SK-N-SH treated with all-trans-retinoic acid at 6 μM for 48 hours (cell line): ENCODE measurements around the gene TM7SF2.

Experiments
- ATAC-seq: fragments of 200-7000 bp; cut with Tn5 transposase; 3 replicates; pipeline ENCODE4 v1.9.1; 2020; ENCODE audit warnings: mild to moderate bottlenecking, moderate library complexity
- ARNTL ChIP-seq: fragments of 450-650 bp; formaldehyde crosslinking; IDR thresholded peaks from 2 replicates; pipeline ENCODE4 v1.5.0; 2020; ENCODE audit warnings: low read depth, mild to moderate bottlenecking, moderate library complexity, borderline replicate concordance
- BACH2 ChIP-seq: fragments of 250-450 bp; sonication (Bioruptor Pico); IDR thresholded peaks from 2 replicates; pipeline ENCODE4 v1.9.0; 2021; ENCODE audit warnings: mild to moderate bottlenecking, borderline replicate concordance
- CSDC2 ChIP-seq: fragments of 250-450 bp; sonication (Bioruptor Pico); IDR thresholded peaks from 2 replicates; pipeline ENCODE4 v1.5.0; 2020; ENCODE audit warnings: mild to moderate bottlenecking, moderate library complexity
- CSRNP3 ChIP-seq: fragments of 250-450 bp; sonication (Bioruptor Pico); IDR thresholded peaks from 2 replicates; pipeline ENCODE4 v1.5.1; 2021; ENCODE audit warnings: mild to moderate bottlenecking, moderate library complexity
- ESRRG ChIP-seq: fragments of 250-450 bp; sonication (Bioruptor Pico); IDR thresholded peaks from 2 replicates; pipeline ENCODE4 v1.6.1; 2021; ENCODE audit warnings: mild to moderate bottlenecking
- GLIS3 ChIP-seq: fragments of 250-450 bp; sonication (Bioruptor Pico); IDR thresholded peaks from 2 replicates; pipeline ENCODE4 v1.5.0; 2020; ENCODE audit warnings: mild to moderate bottlenecking, moderate library complexity
- ISL1 ChIP-seq: fragments of 250-450 bp; sonication (Bioruptor Pico); IDR thresholded peaks from 2 replicates; pipeline ENCODE4 v2.1.2; 2022; ENCODE audit warnings: mild to moderate bottlenecking, moderate library complexity
- OSR1 ChIP-seq: fragments of 250-450 bp; sonication (Bioruptor Pico); IDR thresholded peaks from 2 replicates; pipeline ENCODE4 v1.8.0; 2022; ENCODE audit warnings: moderate library complexity, mild to moderate bottlenecking, inconsistent platforms
- PPARA ChIP-seq: fragments of 250-450 bp; sonication (Bioruptor Pico); IDR thresholded peaks from 2 replicates; pipeline ENCODE4 v1.5.0; 2020; ENCODE audit warnings: mild to moderate bottlenecking, borderline replicate concordance
- RARB ChIP-seq: fragments of 250-450 bp; sonication (Bioruptor Pico); IDR thresholded peaks from 2 replicates; pipeline ENCODE4 v1.8.0; 2021; ENCODE audit warnings: mild to moderate bottlenecking, moderate library complexity
- SNAI2 ChIP-seq: fragments of 250-450 bp; sonication (Bioruptor Pico); IDR thresholded peaks from 2 replicates; pipeline ENCODE4 v1.5.0; 2020; ENCODE audit warnings: mild to moderate bottlenecking, moderate library complexity
- TCF4 ChIP-seq: fragments of 250-450 bp; sonication (Bioruptor Pico); IDR thresholded peaks from 2 replicates; pipeline ENCODE4 v1.8.0; 2021; ENCODE audit warnings: mild to moderate bottlenecking, moderate library complexity, borderline replicate concordance
- TOX ChIP-seq: fragments of 250-450 bp; sonication (Bioruptor Pico); IDR thresholded peaks from 2 replicates; pipeline ENCODE4 v1.8.0; 2021; ENCODE audit warnings: mild to moderate bottlenecking, moderate library complexity, borderline replicate concordance
- ZC3H10 ChIP-seq: fragments of 250-450 bp; sonication (Bioruptor Pico); IDR thresholded peaks from 2 replicates; pipeline ENCODE4 v1.5.1; 2021; ENCODE audit warnings: mild to moderate bottlenecking, moderate library complexity
- ZFP3 ChIP-seq: fragments of 250-450 bp; sonication (Bioruptor Pico); IDR thresholded peaks from 2 replicates; pipeline ENCODE4 v1.5.0; 2020; ENCODE audit warnings: mild to moderate bottlenecking, moderate library complexity
- ZFP30 ChIP-seq: fragments of 450-650 bp; formaldehyde crosslinking; IDR thresholded peaks from 2 replicates; pipeline ENCODE4 v1.5.0; 2022; ENCODE audit warnings: mild to moderate bottlenecking, moderate library complexity
- ZNF565 ChIP-seq: fragments of 450-650 bp; formaldehyde crosslinking; conservative IDR thresholded peaks from 2 replicates; pipeline ENCODE4 v1.5.0; 2020; ENCODE audit warnings: low read depth, mild to moderate bottlenecking, moderate library complexity
- ZNF70 ChIP-seq: fragments of 450-650 bp; formaldehyde crosslinking; IDR thresholded peaks from 2 replicates; pipeline ENCODE4 v1.5.0; 2020; ENCODE audit warnings: mild to moderate bottlenecking, moderate library complexity
- ZNF8 ChIP-seq: fragments of 450-650 bp; formaldehyde crosslinking; IDR thresholded peaks from 2 replicates; pipeline ENCODE4 v1.5.0; 2020; ENCODE audit warnings: mild to moderate bottlenecking, moderate library complexity
- TF ChIP-seq, protein P1 (sequence below): fragments of 250-450 bp; sonication (Bioruptor Pico); IDR thresholded peaks from 2 replicates; pipeline ENCODE4 v1.8.0; 2021; ENCODE audit warnings: low read depth, mild to moderate bottlenecking, moderate library complexity, borderline replicate concordance
- TF ChIP-seq, protein P2 (sequence below): fragments of 250-450 bp; sonication (Bioruptor Pico); IDR thresholded peaks from 2 replicates; pipeline ENCODE4 v1.8.0; 2020; ENCODE audit warnings: mild to moderate bottlenecking, moderate library complexity, borderline replicate concordance
- TF ChIP-seq, protein P3 (sequence below): fragments of 250-450 bp; sonication (Bioruptor Pico); IDR thresholded peaks from 2 replicates; pipeline ENCODE4 v1.5.1; 2020; ENCODE audit warnings: low read depth, mild to moderate bottlenecking, moderate library complexity

The TM7SF2 gene

DNA sequence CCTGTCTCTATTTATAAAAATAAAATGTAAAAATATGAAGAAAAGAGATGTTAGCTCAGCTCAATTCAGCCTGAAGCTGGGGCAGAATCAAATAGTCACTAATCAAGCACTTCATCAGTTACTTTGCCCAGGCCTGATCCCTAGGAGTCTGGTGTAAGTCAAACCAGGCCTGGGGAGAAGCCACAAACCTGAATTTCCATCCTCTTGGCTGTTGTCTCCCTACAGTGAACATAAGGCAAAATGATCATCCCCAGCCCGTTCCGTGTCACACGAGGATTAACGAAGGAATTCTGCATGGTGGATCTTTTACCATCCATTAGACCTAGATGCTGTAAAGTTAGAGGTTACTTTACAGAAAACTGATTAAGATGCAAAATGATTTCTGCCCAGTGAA is 46.8 kb upstream of the TM7SF2 start:
- TF ChIP-seq TCF4 (CRISPR knock-in tag) (no peak), CSRNP3 (CRISPR knock-in tag) (no peak), SNAI2 (CRISPR knock-in tag) (no peak), ZNF8 (CRISPR knock-in tag) (no peak), RARB (no peak), CSDC2 (CRISPR knock-in tag) (no peak), GLIS3 (CRISPR knock-in tag) (no peak), PPARA (CRISPR knock-in tag) (no peak), ZNF70 (CRISPR knock-in tag) (no peak), BACH2 (CRISPR knock-in tag) (no peak), OSR1 (CRISPR knock-in tag) (no peak), ZFP3 (CRISPR knock-in tag) (no peak)
- TF ChIP-seq, protein P1, sequence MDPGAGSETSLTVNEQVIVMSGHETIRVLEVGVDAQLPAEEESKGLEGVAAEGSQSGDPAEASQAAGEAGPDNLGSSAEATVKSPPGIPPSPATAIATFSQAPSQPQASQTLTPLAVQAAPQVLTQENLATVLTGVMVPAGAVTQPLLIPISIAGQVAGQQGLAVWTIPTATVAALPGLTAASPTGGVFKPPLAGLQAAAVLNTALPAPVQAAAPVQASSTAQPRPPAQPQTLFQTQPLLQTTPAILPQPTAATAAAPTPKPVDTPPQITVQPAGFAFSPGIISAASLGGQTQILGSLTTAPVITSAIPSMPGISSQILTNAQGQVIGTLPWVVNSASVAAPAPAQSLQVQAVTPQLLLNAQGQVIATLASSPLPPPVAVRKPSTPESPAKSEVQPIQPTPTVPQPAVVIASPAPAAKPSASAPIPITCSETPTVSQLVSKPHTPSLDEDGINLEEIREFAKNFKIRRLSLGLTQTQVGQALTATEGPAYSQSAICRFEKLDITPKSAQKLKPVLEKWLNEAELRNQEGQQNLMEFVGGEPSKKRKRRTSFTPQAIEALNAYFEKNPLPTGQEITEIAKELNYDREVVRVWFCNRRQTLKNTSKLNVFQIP = no peak
- no peak for ATAC-seq

GRCh38 chr11:65065851-65066250 is 45.8 kb upstream of the TM7SF2 start:
- TF ChIP-seq ZC3H10 (CRISPR knock-in tag) = no peak
- TF ChIP-seq ZNF8 (CRISPR knock-in tag) = no peak
- TF ChIP-seq ZFP3 (CRISPR knock-in tag) = no peak
- TF ChIP-seq, protein P2, sequence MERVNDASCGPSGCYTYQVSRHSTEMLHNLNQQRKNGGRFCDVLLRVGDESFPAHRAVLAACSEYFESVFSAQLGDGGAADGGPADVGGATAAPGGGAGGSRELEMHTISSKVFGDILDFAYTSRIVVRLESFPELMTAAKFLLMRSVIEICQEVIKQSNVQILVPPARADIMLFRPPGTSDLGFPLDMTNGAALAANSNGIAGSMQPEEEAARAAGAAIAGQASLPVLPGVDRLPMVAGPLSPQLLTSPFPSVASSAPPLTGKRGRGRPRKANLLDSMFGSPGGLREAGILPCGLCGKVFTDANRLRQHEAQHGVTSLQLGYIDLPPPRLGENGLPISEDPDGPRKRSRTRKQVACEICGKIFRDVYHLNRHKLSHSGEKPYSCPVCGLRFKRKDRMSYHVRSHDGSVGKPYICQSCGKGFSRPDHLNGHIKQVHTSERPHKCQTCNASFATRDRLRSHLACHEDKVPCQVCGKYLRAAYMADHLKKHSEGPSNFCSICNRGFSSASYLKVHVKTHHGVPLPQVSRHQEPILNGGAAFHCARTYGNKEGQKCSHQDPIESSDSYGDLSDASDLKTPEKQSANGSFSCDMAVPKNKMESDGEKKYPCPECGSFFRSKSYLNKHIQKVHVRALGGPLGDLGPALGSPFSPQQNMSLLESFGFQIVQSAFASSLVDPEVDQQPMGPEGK (CRISPR knock-in tag) = no peak
- TF ChIP-seq, protein P1 = no peak
- no peak for TF ChIP-seq SNAI2 (CRISPR knock-in tag)
- TF ChIP-seq ISL1 (CRISPR knock-in tag) = no peak
- TF ChIP-seq RARB = no peak
- no peak for TF ChIP-seq ESRRG (CRISPR knock-in tag)
- no peak for TF ChIP-seq ZFP30 (CRISPR knock-in tag)
- TF ChIP-seq PPARA (CRISPR knock-in tag) = no peak
- TF ChIP-seq TOX (CRISPR knock-in tag) = no peak

GRCh38 chr11:65066315-65066714 is 45.4 kb upstream of the TM7SF2 start:
- no peak for TF ChIP-seq RARB
- no peak for TF ChIP-seq ZNF565 (CRISPR knock-in tag)
- TF ChIP-seq CSRNP3 (CRISPR knock-in tag) = no peak
- ATAC-seq = no peak

More at GRCh38 chr11:65065851-65066250, 45.8 kb upstream of the TM7SF2 start:
- no peak for ATAC-seq

- ATAC-seq = no peak
- TF ChIP-seq, protein P2 (CRISPR knock-in tag) = no peak
- TF ChIP-seq ZNF8 (CRISPR knock-in tag) (no peak), ISL1 (CRISPR knock-in tag) (no peak), GLIS3 (CRISPR knock-in tag) (no peak), TOX (CRISPR knock-in tag) (no peak), ZNF565 (CRISPR knock-in tag) (no peak), ZFP30 (CRISPR knock-in tag) (no peak), PPARA (CRISPR knock-in tag) (no peak), OSR1 (CRISPR knock-in tag) (no peak), BACH2 (CRISPR knock-in tag) (no peak), ESRRG (CRISPR knock-in tag) (no peak), CSDC2 (CRISPR knock-in tag) (no peak), ARNTL (CRISPR knock-in tag) (no peak), TCF4 (CRISPR knock-in tag) (no peak)
- TF ChIP-seq, protein P3, sequence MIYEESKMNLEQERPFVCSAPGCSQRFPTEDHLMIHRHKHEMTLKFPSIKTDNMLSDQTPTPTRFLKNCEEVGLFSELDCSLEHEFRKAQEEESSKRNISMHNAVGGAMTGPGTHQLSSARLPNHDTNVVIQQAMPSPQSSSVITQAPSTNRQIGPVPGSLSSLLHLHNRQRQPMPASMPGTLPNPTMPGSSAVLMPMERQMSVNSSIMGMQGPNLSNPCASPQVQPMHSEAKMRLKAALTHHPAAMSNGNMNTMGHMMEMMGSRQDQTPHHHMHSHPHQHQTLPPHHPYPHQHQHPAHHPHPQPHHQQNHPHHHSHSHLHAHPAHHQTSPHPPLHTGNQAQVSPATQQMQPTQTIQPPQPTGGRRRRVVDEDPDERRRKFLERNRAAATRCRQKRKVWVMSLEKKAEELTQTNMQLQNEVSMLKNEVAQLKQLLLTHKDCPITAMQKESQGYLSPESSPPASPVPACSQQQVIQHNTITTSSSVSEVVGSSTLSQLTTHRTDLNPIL (CRISPR knock-in tag) = no peak
Observed at GRCh38 chr11:65066805-65067291, 44.8 kb upstream of the TM7SF2 start.
